ENCODE measurements around the gene VPS37C. TPM values are rescaled to one million over a fixed set of nuclear protein-coding genes. Genes with fewer than 3 reads are reported as not detected.

The VPS37C gene
- total RNA-seq, 3 donors from 2014 or later, result 9.3 to 20.3 (median 17.1) TPM

DNA sequence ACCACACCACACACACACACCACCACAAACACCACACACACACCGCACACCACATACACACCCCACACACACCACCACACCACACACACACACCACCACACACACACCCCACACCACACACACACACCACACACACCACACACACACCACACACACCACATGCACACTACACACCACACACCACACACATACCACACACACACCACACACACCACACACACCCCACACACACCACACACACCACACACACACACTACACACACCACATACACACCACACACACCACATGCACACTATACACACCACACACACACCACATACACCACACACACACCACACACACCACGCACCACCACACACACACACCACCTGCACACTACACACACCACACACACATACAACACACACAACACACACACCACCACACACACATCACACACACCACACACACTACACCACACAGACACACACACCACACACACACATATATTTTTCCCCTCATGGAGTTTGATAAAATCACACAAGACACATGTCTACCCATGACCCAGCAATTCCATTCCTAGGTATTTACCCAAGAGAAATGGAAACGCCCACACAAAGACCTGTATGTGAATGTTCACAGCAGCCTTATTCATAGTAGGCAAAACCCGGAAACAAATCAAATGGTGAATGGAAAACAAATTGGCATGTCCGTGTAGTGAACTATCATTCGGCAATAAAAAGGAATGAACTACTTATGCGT is 44.6 kb downstream of the VPS37C start:
- TF ChIP-seq POLR2AphosphoS5 (IDR thresholded peaks at IDR 0.05), result no peak
- no peak for TF ChIP-seq POLR2A (IDR thresholded peaks at IDR 0.05)
- TF ChIP-seq, protein P1, sequence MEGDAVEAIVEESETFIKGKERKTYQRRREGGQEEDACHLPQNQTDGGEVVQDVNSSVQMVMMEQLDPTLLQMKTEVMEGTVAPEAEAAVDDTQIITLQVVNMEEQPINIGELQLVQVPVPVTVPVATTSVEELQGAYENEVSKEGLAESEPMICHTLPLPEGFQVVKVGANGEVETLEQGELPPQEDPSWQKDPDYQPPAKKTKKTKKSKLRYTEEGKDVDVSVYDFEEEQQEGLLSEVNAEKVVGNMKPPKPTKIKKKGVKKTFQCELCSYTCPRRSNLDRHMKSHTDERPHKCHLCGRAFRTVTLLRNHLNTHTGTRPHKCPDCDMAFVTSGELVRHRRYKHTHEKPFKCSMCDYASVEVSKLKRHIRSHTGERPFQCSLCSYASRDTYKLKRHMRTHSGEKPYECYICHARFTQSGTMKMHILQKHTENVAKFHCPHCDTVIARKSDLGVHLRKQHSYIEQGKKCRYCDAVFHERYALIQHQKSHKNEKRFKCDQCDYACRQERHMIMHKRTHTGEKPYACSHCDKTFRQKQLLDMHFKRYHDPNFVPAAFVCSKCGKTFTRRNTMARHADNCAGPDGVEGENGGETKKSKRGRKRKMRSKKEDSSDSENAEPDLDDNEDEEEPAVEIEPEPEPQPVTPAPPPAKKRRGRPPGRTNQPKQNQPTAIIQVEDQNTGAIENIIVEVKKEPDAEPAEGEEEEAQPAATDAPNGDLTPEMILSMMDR (IDR thresholded peaks at IDR 0.05), result no peak
- H3K27ac ChIP-seq, result no peak overlapping the region
- no peaks in the 10 kb centered on the region for H3K27me3 ChIP-seq
- H3K4me3 ChIP-seq, result no peak overlapping the region
- no peaks in the 10 kb centered on the region for H3K4me1 ChIP-seq
- DNase-seq (ENCODE audit: low spot score in 2 of 2), result no peak
- no peaks in the 10 kb centered on the region for H3K36me3 ChIP-seq
- intact Hi-C loops (cut with DNase I; ENCODE audit: low total_unique reads), result no loop called here
- no peaks in the 10 kb centered on the region for H3K9me3 ChIP-seq

DNA sequence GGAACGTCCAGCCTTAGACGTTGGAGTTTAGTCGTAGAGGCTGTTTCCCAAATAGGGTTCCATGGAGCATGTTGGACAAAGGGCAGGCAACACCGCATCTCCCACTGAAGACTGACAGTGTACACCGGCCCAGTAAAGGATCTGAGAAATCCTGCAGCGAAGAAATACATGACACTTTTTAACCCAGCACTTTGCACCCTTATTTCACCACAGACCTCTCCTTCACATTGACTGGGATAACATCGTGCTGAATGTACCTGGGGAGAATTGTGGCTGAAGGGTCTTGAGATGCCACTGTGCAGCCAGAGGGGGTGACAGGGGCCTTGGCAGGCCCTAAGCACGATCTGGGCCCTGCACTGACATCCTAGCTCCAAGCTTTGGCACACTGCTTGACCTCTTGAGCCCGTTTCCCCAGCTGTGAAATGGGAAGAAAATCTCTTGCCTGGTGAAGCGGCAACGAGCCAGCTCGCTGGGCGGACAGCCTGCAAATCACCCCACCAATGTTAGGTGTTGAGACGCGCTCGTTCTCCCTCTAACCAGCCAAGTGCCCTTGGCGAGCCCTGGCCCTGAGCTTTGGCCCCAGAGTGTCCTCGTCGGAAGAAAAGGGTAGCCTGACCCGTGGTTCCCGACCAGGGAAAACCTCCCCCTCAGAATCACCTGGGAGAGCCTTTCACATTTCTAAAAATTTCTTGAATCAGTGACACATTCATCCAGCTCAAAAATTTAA is 45.6 kb downstream of the VPS37C start:
- Histone ChIP-seq H3K4me3 (no peak overlapping the region), H3K4me1 (no peaks in the 10 kb centered on the region), H3K9me3 (no peaks in the 10 kb centered on the region), H3K27me3 (no peaks in the 10 kb centered on the region), H3K36me3 (no peaks in the 10 kb centered on the region), H3K27ac (no peak overlapping the region)
- no peak for DNase-seq (ENCODE audit: low spot score in 2 of 2)
- intact Hi-C loops (cut with DNase I; ENCODE audit: low total_unique reads), result no loop called here
- TF ChIP-seq, protein P1 (IDR thresholded peaks at IDR 0.05), result no peak
- TF ChIP-seq POLR2AphosphoS5 (IDR thresholded peaks at IDR 0.05), result no peak
- TF ChIP-seq POLR2A (IDR thresholded peaks at IDR 0.05), result no peak

DNA sequence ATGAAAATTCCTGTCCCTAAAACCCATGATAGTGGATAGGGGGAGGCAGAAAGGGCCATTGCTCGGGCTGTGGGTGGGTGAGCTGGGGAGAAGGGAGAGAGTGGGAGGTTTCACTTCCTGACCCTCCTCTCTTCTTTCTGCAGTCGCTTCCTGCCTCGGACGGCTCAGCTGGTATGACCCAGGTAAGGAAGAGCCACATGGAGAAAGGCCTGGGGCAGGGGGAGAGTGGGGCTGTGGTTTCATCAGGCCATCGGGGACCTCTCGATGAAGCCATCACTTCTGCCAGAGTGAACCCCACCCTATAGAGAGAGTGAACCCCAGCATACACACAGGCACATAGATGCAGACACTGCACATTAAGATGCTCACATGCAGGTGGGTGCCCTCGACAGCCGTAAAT is 46.3 kb downstream of the VPS37C start:
- Histone ChIP-seq H3K4me1 (no peaks in the 10 kb centered on the region), H3K9me3 (no peaks in the 10 kb centered on the region), H3K36me3 (no peaks in the 10 kb centered on the region), H3K27ac (no peak overlapping the region), H3K4me3 (no peak overlapping the region), H3K27me3 (no peaks in the 10 kb centered on the region)
- intact Hi-C loops (cut with DNase I; ENCODE audit: low total_unique reads), result no loop called here
- no peak for DNase-seq (ENCODE audit: low spot score in 2 of 2)
- TF ChIP-seq, protein P1 (IDR thresholded peaks at IDR 0.05), result no peak
- TF ChIP-seq POLR2AphosphoS5 (IDR thresholded peaks at IDR 0.05) (no peak), POLR2A (IDR thresholded peaks at IDR 0.05) (no peak)

DNA sequence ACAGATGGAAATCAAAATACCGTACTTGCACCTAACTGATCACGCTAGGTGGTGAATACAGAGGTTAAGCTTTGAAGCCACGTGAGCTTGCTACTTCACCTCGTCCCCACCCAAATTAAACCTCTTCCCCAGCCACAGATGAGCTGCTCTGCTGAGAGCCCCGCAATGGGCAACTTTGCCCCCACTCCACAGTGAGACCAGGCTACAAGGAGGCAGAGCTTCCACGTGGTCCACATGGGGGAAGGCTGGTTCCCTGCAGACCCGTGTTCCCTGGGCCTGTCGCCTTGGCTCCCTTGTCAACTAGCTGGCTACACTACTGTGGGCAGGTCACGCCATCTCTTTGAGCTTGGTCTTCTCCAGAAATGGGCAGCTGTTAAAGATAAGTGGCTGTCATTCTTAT is 48.0 kb downstream of the VPS37C start:
- no peak overlapping the region for H3K4me3 ChIP-seq
- H3K27me3 ChIP-seq, result no peaks in the 10 kb centered on the region
- H3K36me3 ChIP-seq, result no peaks in the 10 kb centered on the region
- no peaks in the 10 kb centered on the region for H3K9me3 ChIP-seq
- intact Hi-C loops (cut with DNase I; ENCODE audit: low total_unique reads), result no loop called here
- DNase-seq (ENCODE audit: low spot score in 2 of 2), result no peak
- TF ChIP-seq, protein P1 (IDR thresholded peaks at IDR 0.05), result no peak
- no peak for TF ChIP-seq POLR2A (IDR thresholded peaks at IDR 0.05)
- no peak for TF ChIP-seq POLR2AphosphoS5 (IDR thresholded peaks at IDR 0.05)
- H3K4me1 ChIP-seq, result no peaks in the 10 kb centered on the region
- no peak overlapping the region for H3K27ac ChIP-seq

DNA sequence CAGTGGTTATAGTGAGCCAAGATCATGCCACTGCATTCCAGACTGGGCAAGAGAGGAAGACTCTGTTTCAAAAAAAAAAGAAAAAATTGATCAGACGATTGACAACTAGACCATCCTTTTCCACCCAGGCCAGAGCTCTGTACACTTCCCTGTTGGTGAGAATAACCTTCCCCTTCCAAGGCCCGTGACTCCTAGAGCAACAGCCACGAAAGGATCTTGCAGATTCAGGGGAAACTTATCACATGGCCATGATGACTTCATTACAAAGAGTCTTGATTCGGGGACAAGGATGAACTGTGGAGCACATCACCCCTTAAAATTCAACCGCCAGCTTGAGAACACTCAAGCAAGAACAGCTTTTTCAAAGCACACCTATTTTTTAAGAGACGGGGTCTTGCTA is 48.7 kb downstream of the VPS37C start:
- DNase-seq (ENCODE audit: low spot score in 2 of 2), result no peak
- Histone ChIP-seq H3K4me3 (no peak overlapping the region), H3K27me3 (no peaks in the 10 kb centered on the region), H3K4me1 (no peaks in the 10 kb centered on the region), H3K36me3 (no peaks in the 10 kb centered on the region), H3K27ac (no peak overlapping the region), H3K9me3 (no peaks in the 10 kb centered on the region)
- intact Hi-C loops (cut with DNase I; ENCODE audit: low total_unique reads), result no loop called here
- TF ChIP-seq POLR2AphosphoS5 (IDR thresholded peaks at IDR 0.05) (no peak), POLR2A (IDR thresholded peaks at IDR 0.05) (no peak)
- TF ChIP-seq, protein P1 (IDR thresholded peaks at IDR 0.05), result no peak

Data from breast epithelium (tissue), 4 donors.